ENCODE data around the gene CCDC92.

Gene CCDC92

DNA sequence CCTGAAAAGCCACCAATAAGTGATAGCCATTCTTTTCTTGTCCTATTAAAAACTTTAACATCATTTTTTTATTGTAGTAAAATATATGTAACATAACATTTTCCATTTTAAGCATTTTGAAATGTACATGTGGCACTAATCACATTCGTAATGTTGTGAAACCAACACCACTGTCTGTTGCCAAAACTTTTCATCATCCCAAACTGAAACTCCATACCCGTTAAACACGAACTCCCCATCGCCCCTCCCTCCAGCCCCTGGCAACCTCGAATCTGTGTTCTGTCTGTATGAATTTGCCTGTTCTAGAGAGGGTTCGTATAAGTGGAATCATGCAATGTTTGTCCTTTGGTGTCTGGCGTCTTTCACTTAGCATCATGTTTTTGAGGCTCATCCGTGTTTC is 75.9 kb downstream of the CCDC92 start:
- no peak overlapping the region for H3K4me3 Mint-ChIP-seq
- H3K36me3 Mint-ChIP-seq (ENCODE audit: low read depth), result no peaks in the 10 kb centered on the region
- no peaks in the 10 kb centered on the region for H3K9me3 Mint-ChIP-seq
- H3K4me1 Mint-ChIP-seq, result peaks cover 15% of the 10 kb centered on the region
- H3K27me3 Mint-ChIP-seq (ENCODE audit: low read depth), result peaks cover 7% of the 10 kb centered on the region
- no peak overlapping the region for H3K27ac Mint-ChIP-seq
- TF ChIP-seq, protein P1, sequence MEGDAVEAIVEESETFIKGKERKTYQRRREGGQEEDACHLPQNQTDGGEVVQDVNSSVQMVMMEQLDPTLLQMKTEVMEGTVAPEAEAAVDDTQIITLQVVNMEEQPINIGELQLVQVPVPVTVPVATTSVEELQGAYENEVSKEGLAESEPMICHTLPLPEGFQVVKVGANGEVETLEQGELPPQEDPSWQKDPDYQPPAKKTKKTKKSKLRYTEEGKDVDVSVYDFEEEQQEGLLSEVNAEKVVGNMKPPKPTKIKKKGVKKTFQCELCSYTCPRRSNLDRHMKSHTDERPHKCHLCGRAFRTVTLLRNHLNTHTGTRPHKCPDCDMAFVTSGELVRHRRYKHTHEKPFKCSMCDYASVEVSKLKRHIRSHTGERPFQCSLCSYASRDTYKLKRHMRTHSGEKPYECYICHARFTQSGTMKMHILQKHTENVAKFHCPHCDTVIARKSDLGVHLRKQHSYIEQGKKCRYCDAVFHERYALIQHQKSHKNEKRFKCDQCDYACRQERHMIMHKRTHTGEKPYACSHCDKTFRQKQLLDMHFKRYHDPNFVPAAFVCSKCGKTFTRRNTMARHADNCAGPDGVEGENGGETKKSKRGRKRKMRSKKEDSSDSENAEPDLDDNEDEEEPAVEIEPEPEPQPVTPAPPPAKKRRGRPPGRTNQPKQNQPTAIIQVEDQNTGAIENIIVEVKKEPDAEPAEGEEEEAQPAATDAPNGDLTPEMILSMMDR (IDR thresholded peaks at IDR 0.05; ENCODE audit: unreplicated experiment in 3 of 3), result no peak

DNA sequence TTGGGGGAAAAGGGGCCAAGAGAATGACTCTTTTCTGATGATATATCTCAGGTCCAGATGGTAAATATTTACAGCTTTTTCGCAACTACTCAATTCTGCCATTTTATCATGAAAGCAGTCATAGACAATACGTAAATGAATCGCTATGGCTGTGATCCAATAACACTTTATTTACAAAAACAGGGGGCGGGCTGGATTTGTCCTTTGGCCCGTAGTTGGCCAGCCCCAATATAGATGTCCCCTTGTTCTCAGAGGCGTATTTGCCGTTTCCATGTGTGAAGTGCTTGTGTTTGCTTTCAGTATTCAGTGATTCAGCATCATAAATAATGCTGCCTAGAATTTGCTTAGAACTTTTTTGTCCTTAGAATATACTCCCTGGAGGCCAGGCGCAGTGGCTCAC is 77.2 kb downstream of the CCDC92 start:
- peaks cover 6% of the 10 kb centered on the region for H3K27me3 Mint-ChIP-seq (ENCODE audit: low read depth)
- H3K9me3 Mint-ChIP-seq, result no peaks in the 10 kb centered on the region
- TF ChIP-seq, protein P1 (IDR thresholded peaks at IDR 0.05; ENCODE audit: unreplicated experiment in 3 of 3), result no peak
- H3K27ac Mint-ChIP-seq, result no peak overlapping the region
- H3K4me3 Mint-ChIP-seq, result no peak overlapping the region
- H3K4me1 Mint-ChIP-seq, result peaks cover 10% of the 10 kb centered on the region
- H3K36me3 Mint-ChIP-seq (ENCODE audit: low read depth), result no peaks in the 10 kb centered on the region

DNA sequence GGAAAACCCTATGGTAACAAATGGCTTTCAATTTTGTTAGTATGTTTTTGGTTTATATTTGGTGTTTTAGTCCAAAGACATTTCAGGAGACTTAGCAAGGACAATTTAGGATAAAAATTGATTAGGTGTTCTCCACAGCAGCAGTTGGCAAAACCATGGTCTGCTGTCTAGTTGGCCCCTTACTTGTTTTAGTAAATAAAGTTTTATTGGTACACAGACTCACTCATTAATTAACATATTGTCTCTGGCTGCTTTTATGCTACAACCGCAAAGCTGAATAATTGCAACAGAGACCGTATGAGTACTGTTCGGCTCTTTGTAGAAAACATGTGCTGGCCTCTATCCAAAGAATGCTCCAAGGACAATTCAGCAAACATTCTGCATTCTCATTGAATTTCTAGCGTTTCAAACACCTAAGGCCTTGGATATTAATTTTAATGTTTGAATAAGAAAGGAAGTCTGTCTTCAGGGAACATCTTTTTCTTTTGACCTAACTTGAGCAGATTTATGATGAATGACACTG is 77.7 kb downstream of the CCDC92 start:
- peaks cover 6% of the 10 kb centered on the region for H3K27me3 Mint-ChIP-seq (ENCODE audit: low read depth)
- no peaks in the 10 kb centered on the region for H3K36me3 Mint-ChIP-seq (ENCODE audit: low read depth)
- TF ChIP-seq, protein P1 (IDR thresholded peaks at IDR 0.05; ENCODE audit: unreplicated experiment in 3 of 3), result no peak
- H3K9me3 Mint-ChIP-seq, result no peaks in the 10 kb centered on the region
- H3K27ac Mint-ChIP-seq, result no peak overlapping the region
- H3K4me1 Mint-ChIP-seq, result peaks cover 10% of the 10 kb centered on the region
- no peak overlapping the region for H3K4me3 Mint-ChIP-seq

DNA sequence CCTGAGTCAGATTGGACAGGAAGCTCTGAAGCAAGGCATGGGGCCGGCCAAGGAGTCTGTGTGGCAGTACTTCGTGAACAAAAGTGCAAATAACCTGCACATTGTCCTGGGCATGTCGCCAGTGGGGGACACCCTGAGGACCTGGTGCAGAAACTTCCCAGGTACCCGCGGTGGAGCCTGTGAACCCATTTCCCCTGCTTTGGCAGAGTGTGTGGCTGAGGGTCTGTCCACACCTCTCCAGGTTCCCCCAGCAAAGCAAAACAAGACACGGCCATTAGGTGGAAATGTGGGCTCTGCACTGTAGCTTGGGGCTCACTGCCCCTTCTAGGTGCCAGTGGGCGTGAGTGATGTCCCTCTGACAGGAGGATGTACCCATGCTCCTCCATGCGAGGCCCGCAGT is 79.4 kb downstream of the CCDC92 start:
- Mint-ChIP-seq H3K4me1 (peaks cover 10% of the 10 kb centered on the region), H3K27me3 (ENCODE audit: low read depth) (peaks cover 6% of the 10 kb centered on the region), H3K27ac (no peak overlapping the region), H3K9me3 (no peaks in the 10 kb centered on the region), H3K36me3 (ENCODE audit: low read depth) (no peaks in the 10 kb centered on the region), H3K4me3 (no peak overlapping the region)
- TF ChIP-seq, protein P1 (IDR thresholded peaks at IDR 0.05; ENCODE audit: unreplicated experiment in 3 of 3), result no peak

DNA sequence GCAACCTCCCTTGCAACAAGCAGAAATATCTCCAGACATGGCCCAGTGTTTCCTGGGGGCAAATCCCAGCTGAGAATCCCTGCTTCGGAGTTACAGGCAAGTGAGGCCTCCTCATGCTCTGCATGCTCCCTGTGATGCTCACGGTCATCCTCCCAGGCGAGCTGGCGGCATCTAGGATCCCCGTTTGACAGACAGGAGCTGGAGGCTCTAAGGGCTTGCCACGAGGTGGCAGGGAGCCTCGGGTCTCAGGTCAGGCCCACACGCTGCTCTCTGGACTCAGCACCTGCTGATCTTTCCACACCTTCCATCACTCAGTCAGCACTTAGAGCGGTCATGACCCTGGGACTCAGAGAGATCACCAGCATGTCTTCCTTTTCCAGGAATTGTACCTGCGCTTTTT is 79.8 kb downstream of the CCDC92 start:
- TF ChIP-seq, protein P1 (IDR thresholded peaks at IDR 0.05; ENCODE audit: unreplicated experiment in 3 of 3), result no peak
- Mint-ChIP-seq H3K36me3 (ENCODE audit: low read depth) (no peaks in the 10 kb centered on the region), H3K4me1 (peaks cover 10% of the 10 kb centered on the region), H3K27me3 (ENCODE audit: low read depth) (peaks cover 6% of the 10 kb centered on the region), H3K4me3 (no peak overlapping the region), H3K9me3 (no peaks in the 10 kb centered on the region), H3K27ac (no peak overlapping the region)

DNA sequence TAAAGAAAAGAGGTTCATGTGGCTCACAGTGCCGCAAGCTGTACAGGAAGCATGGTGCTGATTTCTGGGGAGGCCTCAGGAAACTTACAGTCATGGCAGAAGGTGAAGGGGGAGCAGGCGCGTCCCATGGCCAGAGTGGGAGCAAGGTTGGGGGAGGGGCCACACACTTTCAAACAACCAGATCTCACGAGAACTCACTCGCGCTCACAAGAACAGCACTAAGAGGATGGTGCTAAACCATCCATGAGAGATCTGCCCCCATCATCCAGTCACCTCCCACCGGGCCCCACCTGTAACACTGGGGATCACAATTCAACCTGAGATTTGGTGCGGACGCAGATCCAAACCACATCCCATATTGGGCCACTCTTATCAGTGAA is 80.5 kb downstream of the CCDC92 start:
- peaks cover 6% of the 10 kb centered on the region for H3K27me3 Mint-ChIP-seq (ENCODE audit: low read depth)
- TF ChIP-seq, protein P1 (IDR thresholded peaks at IDR 0.05; ENCODE audit: unreplicated experiment in 3 of 3), result no peak
- peaks cover 10% of the 10 kb centered on the region for H3K4me1 Mint-ChIP-seq
- no peak overlapping the region for H3K4me3 Mint-ChIP-seq
- H3K9me3 Mint-ChIP-seq, result no peaks in the 10 kb centered on the region
- H3K27ac Mint-ChIP-seq, result no peak overlapping the region
- H3K36me3 Mint-ChIP-seq (ENCODE audit: low read depth), result no peaks in the 10 kb centered on the region
